Measurements from ENCODE around the gene HOXC11. TPM values are rescaled to one million over a fixed set of nuclear protein-coding genes. Genes with fewer than 3 reads are reported as not detected.

Gene HOXC11
- total RNA-seq, 2 donors from 2014 or later, result not detected

- ATAC-seq, result no peak
- no peak for DNase-seq
- intact Hi-C loops (cut with DNase I, micrococcal nuclease), result no loop called here
Observed at GRCh38 chr12:54002278-54002914, 29.5 kb downstream of the HOXC11 start.

DNA sequence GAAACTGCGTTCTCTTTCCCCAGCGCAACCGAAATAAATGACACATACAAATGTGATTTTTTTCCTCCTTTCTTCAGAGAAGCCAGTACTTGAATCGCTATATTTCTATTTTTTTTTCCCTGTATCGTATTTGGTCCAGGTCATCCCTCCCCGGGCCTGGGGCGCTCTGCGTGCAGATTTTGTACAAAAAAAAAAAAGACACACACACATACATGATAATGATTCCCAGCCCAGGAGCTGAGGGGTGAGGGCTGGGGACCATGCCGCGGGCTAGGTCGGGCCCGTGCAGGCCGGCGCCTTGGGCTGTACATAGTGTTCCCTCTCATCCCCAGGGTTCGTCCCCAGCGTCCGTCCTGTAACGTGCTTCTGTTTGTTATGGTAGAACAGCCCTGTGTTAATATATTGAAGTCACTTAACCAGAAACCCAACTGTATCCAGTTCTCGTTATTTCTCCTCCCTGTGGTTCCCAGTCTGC lies 30.0 kb downstream of the HOXC11 start:
- ATAC-seq, result no peak
- intact Hi-C loops (cut with DNase I, micrococcal nuclease), result no loop called here
- no peak for DNase-seq

GRCh38 chr12:54003625-54004024 lies 30.7 kb downstream of the HOXC11 start:
- intact Hi-C loops (cut with DNase I, micrococcal nuclease), result no loop called here
- ATAC-seq (no peak), DNase-seq (no peak)

- DNase-seq, result no peak
- intact Hi-C loops (cut with DNase I, micrococcal nuclease), result no loop called here
- ATAC-seq, result no peak
Observed at GRCh38 chr12:54004063-54004840, 31.3 kb downstream of the HOXC11 start.

- DNase-seq (no peak), ATAC-seq (no peak)
- intact Hi-C loops (cut with DNase I, micrococcal nuclease), result loop anchor here (5.0 kb wide), 2 partner anchors 187 to 192 kb away; no protein-coding TSS in a partner anchor
Observed at GRCh38 chr12:54004841-54005530, 32.1 kb downstream of the HOXC11 start.

- DNase-seq (no peak), ATAC-seq (no peak)
- intact Hi-C loops (cut with DNase I, micrococcal nuclease), result loop anchor here (5.0 kb wide), 2 partner anchors 187 to 192 kb away; no protein-coding TSS in a partner anchor
Observed at GRCh38 chr12:54005531-54005852, 32.6 kb downstream of the HOXC11 start.

GRCh38 chr12:54005853-54006558 lies 33.1 kb downstream of the HOXC11 start:
- intact Hi-C loops (cut with DNase I, micrococcal nuclease), result loop anchor here (5.0 kb wide), 2 partner anchors 186 to 191 kb away; no protein-coding TSS in a partner anchor
- DNase-seq (peak; percentile 60 to 90), ATAC-seq (peak; percentile 87)

- no peak for ATAC-seq
- DNase-seq, result no peak
- intact Hi-C loops (cut with DNase I, micrococcal nuclease), result loop anchor here (5.0 kb wide), 2 partner anchors 186 to 191 kb away; no protein-coding TSS in a partner anchor
Observed at GRCh38 chr12:54006559-54007220, 33.8 kb downstream of the HOXC11 start.

- no peak for ATAC-seq
- intact Hi-C loops (cut with DNase I, micrococcal nuclease), result loop anchor here (5.0 kb wide), 2 partner anchors 185 to 190 kb away; no protein-coding TSS in a partner anchor
- no peak for DNase-seq
Observed at GRCh38 chr12:54007538-54008259, 34.8 kb downstream of the HOXC11 start.

DNA sequence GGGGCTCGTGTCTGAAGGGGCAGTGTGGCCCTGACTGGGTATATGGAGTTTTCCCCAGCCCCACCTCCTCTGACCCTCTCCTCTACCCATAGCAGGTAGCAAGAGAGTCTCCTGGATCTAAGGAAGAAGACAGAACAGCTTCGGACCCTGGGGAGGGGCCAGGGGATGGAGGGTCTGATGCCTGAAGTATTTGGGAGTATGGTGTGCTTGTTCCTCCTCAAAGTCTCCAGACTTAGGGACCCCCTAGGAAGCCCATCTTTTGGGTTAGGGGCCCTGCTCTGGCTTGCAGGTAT lies 35.3 kb downstream of the HOXC11 start:
- ATAC-seq (no peak), DNase-seq (no peak)
- intact Hi-C loops (cut with DNase I, micrococcal nuclease), result loop anchor here (5.0 kb wide), 2 partner anchors 184 to 189 kb away; no protein-coding TSS in a partner anchor

GRCh38 chr12:54009171-54010052 lies 36.5 kb downstream of the HOXC11 start:
- ATAC-seq (no peak), DNase-seq (no peak)
- intact Hi-C loops (cut with DNase I, micrococcal nuclease), result loop anchor here (5.0 kb wide), 2 partner anchors 183 to 188 kb away; no protein-coding TSS in a partner anchor

GRCh38 chr12:54010053-54010971 lies 37.4 kb downstream of the HOXC11 start:
- intact Hi-C loops (cut with DNase I, micrococcal nuclease), result no loop called here
- DNase-seq (no peak), ATAC-seq (no peak)

DNA sequence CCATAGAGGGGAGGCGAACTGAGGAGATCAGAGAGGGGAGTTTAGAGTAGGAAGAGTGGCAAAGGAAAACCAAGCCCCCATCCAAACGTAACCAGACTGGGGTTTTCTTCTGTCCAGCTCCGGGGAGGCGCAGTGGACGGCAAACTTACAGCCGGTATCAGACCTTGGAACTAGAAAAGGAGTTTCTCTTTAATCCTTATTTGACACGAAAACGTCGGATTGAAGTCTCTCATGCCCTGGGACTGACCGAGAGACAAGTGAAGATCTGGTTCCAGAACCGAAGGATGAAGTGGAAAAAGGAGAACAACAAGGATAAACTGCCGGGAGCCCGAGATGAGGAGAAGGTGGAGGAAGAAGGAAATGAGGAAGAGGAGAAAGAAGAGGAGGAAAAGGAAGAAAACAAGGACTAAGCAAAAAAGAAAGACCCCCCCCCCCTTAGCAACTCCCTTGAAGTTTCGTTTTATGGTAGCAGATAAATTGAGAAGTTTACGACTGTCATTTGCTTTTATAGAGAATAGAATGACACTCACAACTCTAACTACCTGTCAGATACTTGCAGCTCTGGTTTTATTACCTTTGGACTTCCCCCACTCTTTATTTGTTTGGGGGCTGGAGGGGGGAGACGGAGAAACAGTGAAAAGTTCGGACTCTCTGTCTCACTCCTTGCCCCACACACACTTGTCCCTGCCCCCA lies 38.2 kb downstream of the HOXC11 start:
- no peak for DNase-seq
- intact Hi-C loops (cut with DNase I, micrococcal nuclease), result no loop called here
- peak; percentile 52 for ATAC-seq

DNA sequence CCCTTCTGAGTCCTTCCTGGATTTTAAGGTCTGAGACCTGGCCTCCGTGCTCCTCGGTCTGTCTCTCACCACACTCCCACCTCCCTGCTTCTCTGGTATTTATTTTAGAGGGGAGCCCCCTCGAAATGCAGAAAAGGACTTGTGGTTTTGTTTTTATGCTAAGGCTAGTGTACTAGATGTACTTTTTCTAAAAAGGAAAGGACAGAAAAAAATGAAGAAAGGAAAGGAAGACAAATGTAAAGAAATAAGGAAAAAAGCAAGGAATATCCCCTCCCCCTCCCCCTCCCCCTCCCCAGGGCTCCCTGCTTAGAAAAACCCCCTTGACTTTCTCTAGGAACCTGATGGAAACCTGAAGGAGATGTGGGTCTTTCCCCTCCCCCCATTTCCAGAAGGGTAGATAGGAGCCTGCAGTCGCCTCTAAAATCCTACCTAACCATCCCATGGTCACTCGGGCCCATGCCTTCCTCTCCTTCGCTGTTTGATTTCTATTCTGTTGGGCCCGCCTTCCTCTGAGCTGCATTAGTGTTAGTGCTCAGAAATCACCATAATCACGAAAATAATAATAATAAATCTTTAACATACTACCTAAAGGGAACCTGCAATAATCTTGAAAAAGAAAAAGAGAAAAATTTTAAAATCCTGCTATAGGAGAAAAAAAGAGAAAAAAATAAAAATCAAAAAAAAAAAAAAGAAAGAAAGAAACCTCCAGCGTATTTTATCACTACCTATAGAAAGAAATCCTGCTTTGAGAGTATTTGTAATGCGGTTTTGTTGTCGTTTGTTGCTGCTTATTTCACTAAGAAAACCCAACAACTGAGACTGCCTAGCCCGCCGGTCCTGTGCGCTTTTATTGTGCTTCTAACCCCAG lies 39.0 kb downstream of the HOXC11 start:
- no peak for DNase-seq
- ATAC-seq, result no peak
- intact Hi-C loops (cut with DNase I, micrococcal nuclease), result no loop called here
